ENCODE measurements around the gene DENND2A.
"Not testable (repeated sequence)": the region's sequence is repeated elsewhere in the genome, so short reads cannot be mapped to it uniquely, and the experiment has no call there.

DENND2A gene

DNA sequence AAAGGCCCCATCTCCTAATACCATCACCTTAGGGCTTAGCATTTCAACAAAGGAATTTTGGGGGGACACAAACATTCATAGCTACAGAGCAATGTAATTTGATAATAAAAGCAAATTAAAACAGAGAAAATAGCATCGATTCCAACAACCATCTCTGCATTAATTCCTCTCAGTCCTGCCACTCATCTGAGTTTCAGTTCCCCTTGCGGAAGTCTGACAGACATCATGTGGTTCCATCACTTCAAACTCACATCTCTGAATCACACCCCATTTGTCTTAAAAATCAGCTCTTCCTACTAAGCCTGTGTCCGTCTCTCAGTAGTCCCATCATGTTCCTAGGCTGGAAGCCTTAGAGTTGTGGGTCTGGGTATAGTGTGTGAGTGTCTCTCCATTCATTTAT lies 35.7 kb upstream of the DENND2A start:
- TF ChIP-seq ZNF274 (IDR thresholded peaks at IDR 0.05; ENCODE audit: low read depth, low read length) = no peak
- H3K4me3 ChIP-seq (ENCODE audit: low read length) = no peak overlapping the region; the same call in 1 of the 2 replicates

DNA sequence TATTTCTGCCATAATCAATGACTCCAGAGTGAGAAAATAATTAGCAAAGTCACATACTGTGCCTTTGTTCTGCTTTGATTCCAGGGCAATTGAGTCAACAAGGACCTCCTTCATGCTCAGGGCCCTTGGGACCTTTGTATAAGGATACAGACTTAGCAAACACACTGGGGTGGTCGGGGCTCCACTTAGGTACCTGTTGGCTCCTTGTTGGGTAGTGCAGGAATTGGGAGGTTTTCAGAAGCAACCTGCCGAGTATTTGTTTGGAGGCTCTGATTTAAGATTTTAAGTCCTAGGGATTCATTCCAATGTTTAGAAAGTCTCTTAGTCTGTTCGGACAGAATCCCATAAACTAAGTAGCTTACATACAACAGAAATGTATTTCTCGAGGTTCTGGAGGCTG lies 35.1 kb upstream of the DENND2A start:
- no peak for TF ChIP-seq ZNF274 (IDR thresholded peaks at IDR 0.05; ENCODE audit: low read depth, low read length)
- no peak overlapping the region; the same call in 1 of the 2 replicates for H3K4me3 ChIP-seq (ENCODE audit: low read length)

DNA sequence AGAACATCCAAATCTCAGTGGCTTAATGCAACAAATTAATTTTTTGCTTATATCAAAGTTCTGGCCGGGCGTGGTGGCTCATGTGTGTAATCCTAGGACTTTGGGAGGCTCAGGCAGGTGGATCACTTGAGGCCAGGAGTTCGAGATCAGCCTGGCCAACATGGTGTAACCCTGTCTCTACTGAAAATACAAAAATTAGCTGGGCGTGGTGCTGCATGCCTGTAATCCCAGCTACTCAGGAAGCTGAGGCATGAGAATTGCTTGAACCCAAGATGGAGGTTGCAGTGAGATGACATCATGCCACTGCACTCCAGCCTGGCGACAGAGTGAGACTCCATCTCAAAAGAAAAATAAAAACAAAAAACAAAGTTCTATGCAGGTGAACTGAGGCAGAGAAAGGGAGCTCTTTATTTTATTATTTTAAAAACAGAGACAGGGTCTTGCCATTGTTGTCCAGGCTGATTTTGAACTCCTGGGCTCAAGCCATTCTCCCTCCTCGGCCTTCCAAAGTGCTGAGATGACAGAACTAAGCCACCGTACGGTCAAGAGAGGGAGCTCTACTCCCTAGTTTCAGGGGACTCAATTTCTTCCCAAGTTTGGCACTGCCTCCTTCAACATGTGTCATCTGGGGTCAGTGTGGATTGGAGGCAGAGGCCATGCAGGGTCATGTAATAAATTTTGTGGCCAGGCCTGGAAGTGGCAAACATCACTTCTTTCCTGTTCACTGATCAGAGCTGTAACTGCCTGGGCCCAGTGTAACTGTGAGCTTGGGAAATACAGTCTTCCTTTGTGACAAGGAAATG lies 34.5 kb upstream of the DENND2A start:
- H3K4me3 ChIP-seq (ENCODE audit: low read length) = no peak overlapping the region
- TF ChIP-seq ZNF274 (IDR thresholded peaks at IDR 0.05; ENCODE audit: low read depth, low read length) = no peak

DNA sequence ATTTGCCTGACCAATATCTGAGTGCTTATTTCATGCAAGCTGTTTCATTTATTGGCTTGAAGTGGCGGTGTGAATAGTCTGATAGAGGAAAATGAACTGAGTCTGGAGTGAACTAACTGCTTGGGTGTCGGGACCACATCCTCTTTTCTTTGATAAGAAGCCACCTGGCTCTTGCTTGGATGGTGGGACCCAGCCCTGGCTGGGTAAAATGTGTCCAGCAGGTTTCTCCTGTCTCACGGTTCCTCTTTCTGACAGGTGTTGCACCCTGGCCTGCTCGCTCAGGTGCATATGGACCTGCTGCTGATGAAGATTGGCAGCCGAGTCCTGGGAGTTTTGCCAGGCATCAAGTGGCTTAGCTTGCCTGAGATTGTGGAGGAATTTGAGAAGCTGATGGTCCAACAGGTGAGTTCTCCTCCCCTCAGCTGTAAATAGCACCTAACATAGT lies 33.8 kb upstream of the DENND2A start:
- no peak overlapping the region for H3K4me3 ChIP-seq (ENCODE audit: low read length)
- TF ChIP-seq ZNF274 (IDR thresholded peaks at IDR 0.05; ENCODE audit: low read depth, low read length) = no peak

DNA sequence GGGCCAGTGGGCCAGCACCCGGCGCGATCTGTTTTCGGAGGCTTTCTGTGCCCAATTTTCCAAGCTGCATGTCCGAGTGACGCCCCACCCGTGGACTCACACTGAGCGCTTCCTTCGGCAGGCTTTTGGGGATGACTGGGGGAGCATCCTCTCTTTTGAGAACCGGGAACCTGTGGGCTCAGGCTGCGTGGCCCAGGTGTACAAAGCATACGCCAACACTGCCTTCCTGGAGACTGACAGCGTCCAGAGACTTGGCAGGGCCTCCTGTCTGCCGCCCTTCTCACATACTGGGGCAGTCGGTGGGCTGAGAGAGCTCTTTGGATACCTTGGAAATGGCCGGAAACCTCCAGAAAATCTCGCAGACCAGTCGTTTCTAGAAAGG lies 33.2 kb upstream of the DENND2A start:
- H3K4me3 ChIP-seq (ENCODE audit: low read length) = peak overlapping the region; percentile 73; the same call in 1 of the 2 replicates
- TF ChIP-seq ZNF274 (IDR thresholded peaks at IDR 0.05; ENCODE audit: low read depth, low read length) = no peak

DNA sequence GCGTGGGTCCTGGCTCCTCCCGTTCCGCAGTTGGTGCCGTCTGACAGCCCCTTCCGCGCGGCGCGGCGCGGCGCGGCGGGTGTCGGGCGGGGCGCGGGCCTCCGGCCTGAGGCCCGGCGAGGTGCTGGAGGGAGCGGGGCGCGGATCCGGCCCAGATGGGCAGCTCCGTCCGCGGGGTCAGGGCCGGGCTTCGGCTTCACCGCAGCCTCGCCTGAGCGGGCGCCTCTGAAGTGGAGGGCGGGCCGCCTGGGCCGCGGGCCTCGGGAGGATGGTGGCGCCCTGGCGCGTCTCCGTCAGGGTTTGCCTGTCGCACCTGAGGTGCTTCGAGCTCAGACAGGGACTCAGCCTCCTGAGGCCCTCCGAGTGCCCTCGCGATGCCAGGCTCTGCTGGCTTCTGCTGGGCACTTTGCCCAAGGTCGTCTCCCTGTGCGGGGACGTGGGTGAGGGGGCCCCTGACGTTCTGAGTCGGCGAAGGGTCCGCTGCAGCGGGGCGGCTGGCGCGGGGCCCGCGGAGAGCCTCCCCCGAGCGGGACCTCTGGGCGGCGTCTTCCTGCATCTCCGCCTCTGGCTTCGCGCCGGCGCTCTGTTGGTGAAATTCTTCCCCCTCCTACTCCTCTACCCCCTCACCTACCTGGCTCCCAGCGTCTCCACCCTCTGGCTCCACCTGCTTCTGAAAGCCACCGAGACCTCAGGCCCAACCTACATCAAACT lies 32.6 kb upstream of the DENND2A start:
- TF ChIP-seq ZNF274 (IDR thresholded peaks at IDR 0.05; ENCODE audit: low read depth, low read length) = no peak
- H3K4me3 ChIP-seq (ENCODE audit: low read length) = peak overlapping the region; percentile 73

DNA sequence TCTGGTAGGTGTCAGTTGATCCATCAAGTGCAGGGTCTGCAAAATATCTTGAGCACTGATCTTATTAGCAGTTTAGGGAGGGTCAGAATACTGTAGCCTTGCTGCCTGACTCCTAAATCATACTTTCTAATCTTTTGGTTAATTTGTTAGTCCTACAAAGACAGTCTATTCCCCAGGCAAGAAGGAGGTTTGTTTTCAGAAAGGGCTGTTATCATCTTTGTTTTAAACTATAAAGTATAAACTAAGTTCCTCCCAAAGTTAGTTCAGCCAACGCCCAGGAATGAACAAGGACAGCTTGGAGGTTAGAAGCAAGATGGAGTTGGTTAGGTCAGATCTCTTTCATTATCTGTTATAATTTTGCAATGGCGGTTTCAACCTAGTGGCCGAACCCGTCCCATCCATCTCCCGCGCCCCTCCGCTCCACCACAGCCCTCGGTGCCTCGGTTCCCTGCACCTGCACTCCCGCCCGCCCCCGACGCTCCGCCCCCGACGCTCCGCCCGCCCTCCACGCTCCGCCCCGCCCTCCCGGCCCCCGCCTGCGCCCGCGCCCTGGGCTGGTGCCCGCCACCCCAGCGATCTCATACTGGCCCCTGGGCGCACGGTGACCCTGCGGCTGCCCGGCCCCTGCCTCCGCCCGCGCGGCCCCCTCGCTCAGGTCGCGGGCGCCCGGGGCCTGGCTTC lies 31.9 kb upstream of the DENND2A start, which contains the start of gene ADCK2:
TSS of gene ADCK2 (plus strand) at position 564 of the 681 bp plus-strand sequence. CDS start 386 bp downstream, outside the sequence.
- no peak for TF ChIP-seq ZNF274 (IDR thresholded peaks at IDR 0.05; ENCODE audit: low read depth, low read length)
- peak within 1 kb of the TSS; percentile 73 for H3K4me3 ChIP-seq (ENCODE audit: low read length)

DNA sequence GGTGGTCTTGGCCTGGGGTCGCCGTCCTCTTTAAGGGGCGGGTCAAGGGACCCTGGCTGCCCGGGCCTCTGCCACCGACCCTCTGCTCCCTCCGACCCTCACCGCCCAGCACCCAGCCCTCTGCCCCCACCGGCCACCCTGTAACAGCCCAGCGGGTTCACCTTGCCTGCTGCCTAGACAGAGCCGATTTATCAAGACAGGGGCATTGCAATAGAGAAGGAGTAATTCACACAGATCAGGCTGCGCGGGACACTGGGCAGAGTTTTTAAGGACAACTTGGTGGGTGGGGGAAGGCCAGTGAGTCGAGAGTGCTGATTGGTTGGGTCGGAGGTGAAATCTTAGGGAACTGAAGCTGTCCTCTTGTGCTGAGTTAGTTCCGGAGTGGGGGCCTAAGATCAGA lies 31.4 kb upstream of the DENND2A start:
- no peak for TF ChIP-seq ZNF274 (IDR thresholded peaks at IDR 0.05; ENCODE audit: low read depth, low read length)
- no peak overlapping the region for H3K4me3 ChIP-seq (ENCODE audit: low read length)

DNA sequence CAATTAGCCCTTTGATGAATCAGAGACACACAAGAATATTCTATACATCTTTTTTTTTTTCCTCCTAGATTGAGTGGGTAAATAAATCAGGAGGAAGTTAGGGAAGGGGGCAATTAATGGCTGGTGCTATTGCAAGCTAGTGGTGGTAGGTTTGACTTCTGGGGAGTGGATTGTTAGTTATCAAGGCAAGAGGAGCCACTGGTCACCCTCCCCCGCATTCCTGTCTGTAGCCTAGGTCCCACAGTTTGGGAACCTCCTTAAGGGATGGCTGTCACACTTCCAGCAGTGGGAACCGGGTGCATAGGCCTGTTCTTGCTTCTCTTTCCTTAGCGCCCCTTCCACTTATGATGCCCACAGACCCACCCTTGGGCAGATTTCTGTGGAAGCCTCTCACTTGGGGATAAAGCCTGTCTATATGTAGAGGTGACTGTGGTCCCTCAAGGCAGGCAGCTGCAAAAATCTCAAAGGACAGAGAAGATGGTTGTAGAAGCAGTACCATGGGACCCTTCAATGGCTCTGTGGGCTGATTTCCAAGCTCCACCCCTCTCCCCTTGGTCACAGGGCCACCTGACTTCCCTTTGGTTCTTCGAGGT lies 29.8 kb upstream of the DENND2A start:
- no peak overlapping the region for H3K4me3 ChIP-seq (ENCODE audit: low read length)
- no peak for TF ChIP-seq ZNF274 (IDR thresholded peaks at IDR 0.05; ENCODE audit: low read depth, low read length)

DNA sequence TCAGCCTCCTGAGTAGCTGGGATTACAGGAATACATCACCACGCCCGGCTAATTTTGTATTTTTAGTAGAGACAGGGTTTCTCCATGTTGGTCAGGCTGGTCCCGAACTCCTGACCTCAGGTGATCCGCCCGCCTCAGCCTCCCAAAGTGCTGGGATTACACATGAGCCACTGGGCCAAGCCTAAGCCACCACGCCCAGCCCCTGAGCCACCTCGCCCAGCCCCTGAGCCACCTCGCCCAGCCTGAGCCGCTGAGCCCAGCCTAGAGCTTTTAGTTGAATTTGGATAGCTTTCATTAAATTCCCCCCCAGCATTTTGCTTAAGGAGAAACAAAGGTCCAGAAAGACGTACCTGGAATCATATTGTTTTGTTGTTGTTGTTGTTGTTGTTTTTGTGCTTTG lies 29.2 kb upstream of the DENND2A start:
- not testable (repeated sequence) for H3K4me3 ChIP-seq (ENCODE audit: low read length)

DNA sequence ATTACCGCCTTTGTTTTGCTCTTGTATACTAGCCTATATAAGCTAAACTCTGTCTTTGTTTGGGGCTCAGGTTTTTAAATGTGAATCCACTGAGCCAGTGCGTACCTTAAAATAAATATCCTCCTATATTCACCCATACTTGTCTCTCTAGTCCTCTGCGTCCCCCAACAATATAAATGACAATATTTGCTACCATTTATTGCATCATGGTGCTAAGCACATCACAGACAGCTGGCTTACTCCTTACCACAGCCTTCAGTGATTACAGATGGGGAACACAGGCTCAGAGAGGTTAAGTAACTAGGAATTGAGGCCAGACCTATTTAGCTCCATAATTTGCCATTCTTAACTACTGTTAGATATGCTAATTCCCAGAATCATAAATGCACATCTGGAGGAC lies 28.7 kb upstream of the DENND2A start:
- H3K4me3 ChIP-seq (ENCODE audit: low read length) = no peak overlapping the region

DNA sequence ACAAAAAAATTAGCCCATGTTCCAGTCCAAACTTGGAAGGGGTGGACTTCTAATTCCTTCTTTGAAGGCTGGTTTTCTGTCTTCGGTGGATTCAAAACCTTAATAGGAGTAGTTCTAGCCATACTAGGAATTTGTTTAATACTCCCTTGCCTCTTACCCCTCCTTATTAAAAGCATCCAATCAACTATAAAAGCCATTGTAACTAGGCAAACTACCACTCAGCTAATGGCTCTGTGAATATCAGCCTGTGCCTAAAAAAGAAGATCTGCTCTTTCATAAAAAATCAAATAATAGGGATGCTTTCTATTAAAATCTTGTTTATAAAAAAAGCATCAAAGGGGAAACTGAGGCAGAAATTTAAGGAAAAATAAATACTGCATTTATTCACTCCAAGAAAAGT lies 28.0 kb upstream of the DENND2A start:
- H3K4me3 ChIP-seq (ENCODE audit: low read length) = no peak overlapping the region
- TF ChIP-seq ZNF274 (IDR thresholded peaks at IDR 0.05; ENCODE audit: low read depth, low read length) = no peak

More for the DNA sequence above, 28.7 kb upstream of the DENND2A start:
- no peak for TF ChIP-seq ZNF274 (IDR thresholded peaks at IDR 0.05; ENCODE audit: low read depth, low read length)

DNA sequence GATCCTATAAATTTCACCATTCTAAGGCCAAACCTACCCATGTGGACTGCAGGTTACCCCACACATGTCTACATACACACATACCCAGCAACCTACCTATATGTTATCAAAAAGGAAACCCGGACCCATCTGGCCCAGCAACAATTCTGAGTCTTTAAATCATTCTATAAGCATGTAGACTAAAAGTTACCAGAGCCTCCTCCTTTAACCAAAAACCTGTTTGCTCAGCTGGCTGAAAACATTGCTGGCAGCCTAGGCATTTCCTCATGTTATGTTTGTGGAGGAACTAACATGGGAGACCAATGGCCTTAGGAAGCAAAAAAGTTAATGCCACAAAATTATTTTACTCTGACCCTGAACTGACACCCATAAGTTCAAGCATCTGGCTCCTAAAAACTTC lies 26.9 kb upstream of the DENND2A start:
- H3K4me3 ChIP-seq (ENCODE audit: low read length) = no peak overlapping the region
- TF ChIP-seq ZNF274 (IDR thresholded peaks at IDR 0.05; ENCODE audit: low read depth, low read length) = no peak

DNA sequence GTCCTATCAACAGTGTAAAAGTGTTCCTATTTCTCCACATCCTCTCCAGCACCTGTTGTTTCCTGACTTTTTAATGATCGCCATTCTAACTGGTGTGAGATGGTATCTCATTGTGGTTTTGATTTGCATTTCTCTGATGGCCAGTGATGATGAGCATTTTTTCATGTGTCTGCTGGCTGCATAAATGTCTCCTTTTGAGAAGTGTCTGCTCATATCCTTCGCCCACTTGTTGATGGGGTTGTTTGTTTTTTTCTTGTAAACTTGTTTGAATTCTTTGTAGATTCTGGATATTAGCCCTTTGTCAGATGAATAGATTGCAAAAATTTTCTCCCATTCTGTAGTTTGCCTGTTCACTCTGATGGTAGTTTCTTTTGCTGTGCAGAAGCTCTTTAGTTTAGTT lies 22.3 kb upstream of the DENND2A start:
- not testable (repeated sequence) for H3K4me3 ChIP-seq (ENCODE audit: low read length)

Data from GM08714 (cell line).